NOMO-1 treated with dmso at 0.1 percent for 144 hours (cell line): ENCODE data around the gene CSDE1.
A peak's percentile ranks its signal among the peaks of the same experiment; 100 is the strongest.
"Not testable (repeated sequence)": the region's sequence is repeated elsewhere in the genome, so short reads cannot be mapped to it uniquely, and the experiment has no call there.

Experiments used
- DNase-seq: peaks from one replicate; lab custom pipeline; 2025; ENCODE audit not compliant: unreplicated experiment; lab: John Stamatoyannopoulos, UW

Gene CSDE1

DNA sequence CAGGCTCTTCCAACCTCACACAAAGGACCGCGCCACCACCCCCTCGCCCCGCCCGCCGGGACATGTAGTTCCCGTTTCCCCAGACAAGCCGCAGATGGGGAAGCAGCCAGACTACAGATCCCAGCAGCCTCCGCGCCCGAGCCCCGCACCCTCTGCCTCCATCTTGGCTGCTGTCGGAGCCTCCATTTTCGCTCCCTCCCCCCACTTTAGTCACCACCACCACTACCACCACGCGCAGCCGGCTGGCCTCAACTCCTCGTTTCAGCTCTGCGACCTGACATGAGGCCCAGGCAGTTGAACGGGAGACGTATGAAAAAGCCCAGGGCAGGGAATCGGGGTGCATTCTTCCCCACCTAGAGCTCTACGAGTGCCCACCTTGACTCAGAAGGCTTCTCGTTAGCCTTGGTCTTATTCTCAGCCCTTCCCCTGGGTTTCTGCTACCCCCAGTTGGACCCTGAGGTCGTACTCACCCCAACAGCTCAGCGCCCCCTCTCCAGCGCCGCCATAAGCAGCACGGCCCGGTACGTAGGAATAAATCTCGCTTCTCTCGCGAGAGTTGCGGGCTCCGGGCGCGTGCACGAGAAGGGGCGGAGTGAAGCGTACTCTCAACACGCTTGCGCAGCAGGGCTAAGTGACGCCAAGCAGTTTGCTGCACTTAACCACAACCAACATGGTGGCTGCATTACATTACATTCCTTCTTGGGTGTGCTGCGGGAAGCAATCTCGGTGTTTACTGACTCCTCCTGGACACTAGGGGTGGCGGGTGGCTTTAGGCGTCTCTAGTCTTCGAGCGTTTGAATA, at the start of gene CSDE1:
TSS of gene CSDE1 (minus strand) at position 530 of the 801 bp plus-strand sequence. CDS start 18,094 bp downstream, outside the sequence.
- DNase-seq: peak; percentile 97

DNA sequence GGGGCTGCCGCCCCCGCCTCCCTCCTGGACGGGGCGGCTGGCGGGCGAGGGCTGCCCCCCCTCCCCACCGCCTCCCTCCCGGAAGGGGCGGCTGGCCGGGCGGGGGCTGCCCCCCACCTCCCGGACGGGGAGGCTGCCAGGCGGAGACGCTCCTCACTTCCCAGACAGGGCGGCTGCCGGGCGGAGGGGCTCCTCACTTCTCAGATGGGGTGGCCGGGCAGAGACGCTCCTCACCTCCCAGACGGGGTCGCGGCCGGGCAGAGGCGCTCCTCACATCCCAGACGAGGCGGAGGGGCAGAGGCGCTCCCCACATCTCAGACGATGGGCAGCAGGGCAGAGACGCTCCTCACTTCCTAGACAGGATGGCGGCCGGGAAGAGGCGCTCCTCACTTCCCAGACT, 46.7 kb upstream of the CSDE1 start:
- DNase-seq: not testable (repeated sequence)

DNA sequence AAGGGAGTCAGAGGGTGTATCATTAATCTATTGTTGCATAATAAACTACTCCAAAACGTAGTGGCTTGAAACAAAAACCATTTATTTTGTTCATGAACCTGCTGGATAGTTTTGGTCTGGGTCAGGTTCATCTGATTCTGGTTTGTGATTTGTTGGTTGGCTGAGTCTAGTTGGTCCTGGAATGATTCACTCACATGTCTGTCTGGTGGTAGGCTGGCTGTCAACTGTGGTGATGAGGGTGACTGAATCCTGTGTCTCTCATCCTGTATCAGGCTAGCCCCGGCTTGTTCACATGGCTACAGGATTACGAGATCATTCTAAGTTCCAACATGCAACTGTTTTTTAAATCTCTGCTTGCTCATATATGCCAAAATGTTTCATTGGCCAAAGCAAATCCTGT, 45.2 kb upstream of the CSDE1 start:
- DNase-seq: no peak

DNA sequence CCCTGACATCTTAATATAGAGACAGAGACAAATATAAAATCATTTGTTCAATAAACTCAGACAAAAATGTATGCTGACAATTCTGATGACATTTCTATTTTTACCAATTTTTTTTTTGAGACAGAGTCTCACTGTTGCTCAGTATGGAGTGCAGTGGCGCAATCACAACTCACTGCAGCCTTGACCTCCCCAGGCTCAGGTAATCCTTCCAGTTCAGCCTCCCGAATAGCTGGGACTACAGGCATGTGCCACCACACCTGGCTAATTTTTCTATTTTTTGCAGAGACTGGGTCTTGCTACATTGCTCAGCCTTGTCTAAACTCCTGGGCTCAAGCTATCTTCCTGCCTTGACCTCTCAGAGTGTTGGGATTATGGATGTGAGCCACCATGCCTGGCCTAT, 36.3 kb upstream of the CSDE1 start:
- DNase-seq: no peak

DNA sequence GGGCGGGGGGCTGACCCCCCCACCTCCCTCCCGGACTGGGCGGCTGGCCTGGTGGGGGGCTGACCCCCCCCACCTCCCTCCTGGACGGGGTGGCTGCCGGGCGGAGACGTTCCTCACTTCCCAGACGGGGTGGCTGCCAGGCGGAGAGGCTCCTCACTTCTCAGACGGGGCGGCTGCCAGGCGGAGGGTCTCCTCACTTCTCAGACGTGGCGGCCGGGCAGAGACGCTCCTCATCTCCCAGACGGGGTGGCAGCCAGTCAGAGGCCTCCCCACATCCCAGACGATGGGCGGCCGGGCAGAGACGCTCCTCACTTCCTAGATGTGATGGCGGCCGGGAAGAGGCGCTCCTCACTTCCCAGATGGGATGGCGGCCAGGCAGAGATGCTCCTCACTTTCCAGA, 32.8 kb upstream of the CSDE1 start:
- DNase-seq: not testable (repeated sequence)

DNA sequence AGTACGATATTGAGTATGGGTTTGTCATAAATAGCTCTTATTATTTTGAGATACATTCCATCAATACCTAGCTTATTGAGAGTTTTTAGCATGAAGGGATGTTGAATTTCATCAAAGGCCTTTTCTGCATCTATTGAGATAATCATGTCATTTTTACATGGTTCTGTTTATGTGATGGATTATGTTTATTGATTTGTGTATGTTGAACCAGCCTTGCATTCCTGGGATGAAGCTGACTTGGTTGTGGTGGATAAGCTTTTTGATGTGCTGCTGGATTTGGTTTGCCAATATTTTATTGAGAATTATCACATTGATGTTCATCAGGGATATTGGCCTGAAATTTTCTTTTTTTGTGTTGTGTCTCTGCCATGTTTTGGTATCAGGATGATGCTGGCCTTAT, 28.7 kb upstream of the CSDE1 start:
- DNase-seq: not testable (repeated sequence)

DNA sequence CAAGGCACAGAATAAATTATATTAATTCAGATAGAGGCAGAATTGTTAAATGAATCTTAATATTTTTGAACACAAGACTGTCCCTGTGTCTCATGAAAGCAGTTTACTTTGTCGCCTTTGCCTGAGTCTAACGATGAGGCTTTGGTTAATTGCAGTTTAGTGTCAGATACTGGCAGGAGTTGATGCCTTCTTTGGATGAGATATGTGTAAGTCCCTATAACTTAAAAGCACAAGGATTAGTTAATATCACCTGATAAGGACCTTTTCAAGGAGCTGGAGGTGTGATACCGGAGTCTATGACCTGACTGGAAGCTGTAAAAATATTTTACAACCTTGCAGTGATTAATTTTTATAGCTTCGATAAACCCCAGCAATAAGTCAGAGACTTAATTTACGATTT, 24.7 kb upstream of the CSDE1 start:
- no peak for DNase-seq

DNA sequence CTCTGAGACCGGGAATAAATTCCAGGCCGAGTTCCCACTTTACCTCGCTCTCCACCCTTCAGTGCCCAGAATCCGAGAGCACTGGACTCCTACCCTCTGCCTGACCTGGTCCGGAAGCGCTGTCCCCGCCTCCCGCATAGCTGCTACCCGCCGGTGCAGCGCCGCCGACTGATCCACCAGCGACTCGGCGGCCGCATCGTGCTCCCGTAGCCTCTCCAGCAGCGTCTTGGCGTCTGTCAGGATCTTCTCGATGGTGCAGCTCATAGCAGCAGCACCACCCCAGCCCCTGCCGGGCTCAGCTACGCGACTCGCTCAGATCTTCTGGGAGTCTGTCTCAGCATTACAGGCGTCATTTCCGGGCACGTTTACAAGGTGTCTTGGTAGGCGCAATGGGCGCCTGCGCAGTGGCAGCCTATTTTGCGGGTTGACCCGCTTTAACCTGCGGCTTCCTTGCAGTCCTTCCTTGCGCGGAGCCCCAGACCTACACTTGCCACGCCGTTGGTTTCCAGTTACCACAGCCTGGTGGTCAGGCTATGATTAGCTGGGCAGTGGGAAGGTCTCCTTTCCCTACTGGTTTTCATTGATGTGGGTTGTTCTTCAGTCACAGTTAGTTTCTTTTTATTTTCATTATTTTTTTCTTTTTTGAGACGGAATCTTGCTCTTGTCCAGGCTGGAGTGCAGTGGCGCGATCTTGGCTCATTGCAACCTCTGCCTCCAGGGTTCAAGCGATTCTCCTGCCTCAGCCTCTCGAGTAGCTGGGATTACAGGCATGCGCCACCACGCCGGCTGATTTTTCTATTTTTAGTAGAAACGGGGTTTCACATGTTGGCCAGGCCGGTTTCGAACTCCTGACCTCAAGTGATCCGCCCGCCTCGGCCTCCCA, 22.8 kb upstream of the CSDE1 start, which contains the start of gene SIKE1:
TSS of gene SIKE1 (minus strand) at position 342 of the 883 bp plus-strand sequence. CDS start at position 264, 78 bp downstream.
- DNase-seq: peak; percentile 85

DNA sequence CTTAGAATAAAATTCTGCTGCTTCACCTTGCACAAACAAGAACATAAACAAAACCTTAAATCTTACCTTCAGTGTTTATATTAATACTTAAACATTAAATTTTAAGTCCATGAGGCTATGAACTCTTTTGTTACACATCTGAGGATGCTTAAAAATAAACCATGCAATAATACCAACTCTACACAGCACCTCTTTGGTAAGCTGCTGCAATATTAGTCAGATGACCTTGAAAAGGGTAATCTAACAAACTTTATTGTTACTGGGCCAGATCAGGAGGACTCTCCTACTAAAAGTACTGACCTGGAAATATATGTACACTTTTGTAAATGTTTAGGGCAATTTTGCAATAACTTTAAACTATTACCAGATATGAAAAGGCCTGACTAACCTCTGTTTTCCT, 21.9 kb upstream of the CSDE1 start:
- DNase-seq: no peak

DNA sequence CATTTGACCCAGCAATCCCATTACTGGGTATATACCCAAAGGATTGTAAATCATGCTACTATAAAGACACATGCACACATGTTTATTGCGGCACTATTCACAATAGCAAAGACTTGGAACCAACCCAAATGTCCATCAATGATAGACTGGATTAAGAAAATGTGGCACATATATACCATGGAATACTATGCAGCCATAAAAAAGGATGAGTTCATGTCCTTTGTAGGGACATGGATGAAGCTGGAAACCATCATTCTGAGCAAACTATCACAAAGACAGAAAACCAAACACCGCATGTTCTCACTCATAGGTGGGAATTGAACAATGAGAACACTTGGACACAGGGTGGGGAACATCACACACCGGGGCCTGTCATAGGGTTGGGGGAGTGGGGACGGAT, 18.9 kb upstream of the CSDE1 start:
- DNase-seq: not testable (repeated sequence)

DNA sequence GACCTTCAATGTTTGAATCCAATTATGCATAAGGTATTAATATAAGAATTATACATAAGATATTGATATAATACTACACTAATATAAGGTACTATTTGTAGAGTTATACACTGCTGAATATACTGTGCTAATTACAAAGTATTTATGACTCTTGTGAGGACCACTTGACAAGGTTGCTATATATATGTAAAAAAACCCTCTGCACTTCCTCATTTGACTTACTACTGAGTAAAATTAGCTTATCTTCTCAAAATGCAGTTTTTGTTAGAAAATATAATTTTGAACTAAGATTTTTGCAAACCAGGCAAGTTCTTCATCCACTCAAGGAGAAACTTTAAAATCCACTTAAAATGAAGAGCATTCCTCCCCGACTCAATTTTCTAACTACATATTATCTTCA, 14.2 kb upstream of the CSDE1 start:
- no peak for DNase-seq

DNA sequence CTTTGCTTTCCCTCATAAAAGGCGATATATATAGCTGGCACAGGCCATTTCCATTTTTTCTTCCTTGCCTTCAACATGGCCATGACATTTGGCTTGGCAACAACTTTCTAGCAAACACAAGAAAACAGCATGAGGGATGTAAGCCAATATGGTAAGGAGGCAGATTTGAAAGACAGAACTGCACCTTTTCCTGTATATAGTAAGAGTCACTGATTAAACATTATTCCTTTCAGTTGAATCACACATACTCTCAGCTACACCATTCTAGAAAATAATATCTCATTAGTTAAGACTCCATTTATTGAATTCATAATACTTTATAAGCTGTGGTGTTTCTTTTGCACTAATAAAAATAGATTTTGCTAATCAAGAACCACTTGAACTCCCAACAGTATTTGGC, 13.2 kb upstream of the CSDE1 start:
- no peak for DNase-seq

DNA sequence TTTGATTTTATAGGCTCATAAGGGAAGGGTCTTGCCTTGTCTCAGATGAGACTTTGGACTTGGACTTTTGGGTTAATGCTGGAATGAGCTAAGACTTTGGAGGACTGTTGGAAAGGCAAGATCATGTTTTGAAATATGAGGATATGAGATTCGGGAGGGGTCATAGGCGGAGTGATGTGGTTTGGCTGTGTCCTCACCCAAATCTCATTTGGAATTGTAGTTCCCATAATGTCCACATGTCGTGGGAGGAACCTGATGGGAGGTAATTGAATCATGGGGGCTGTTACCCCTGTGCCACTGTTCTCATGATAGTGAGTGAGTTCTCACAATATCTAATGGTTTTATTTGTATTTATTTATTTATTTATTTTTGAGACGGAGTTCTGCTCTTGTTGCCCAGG, 6.9 kb upstream of the CSDE1 start:
- no peak for DNase-seq

DNA sequence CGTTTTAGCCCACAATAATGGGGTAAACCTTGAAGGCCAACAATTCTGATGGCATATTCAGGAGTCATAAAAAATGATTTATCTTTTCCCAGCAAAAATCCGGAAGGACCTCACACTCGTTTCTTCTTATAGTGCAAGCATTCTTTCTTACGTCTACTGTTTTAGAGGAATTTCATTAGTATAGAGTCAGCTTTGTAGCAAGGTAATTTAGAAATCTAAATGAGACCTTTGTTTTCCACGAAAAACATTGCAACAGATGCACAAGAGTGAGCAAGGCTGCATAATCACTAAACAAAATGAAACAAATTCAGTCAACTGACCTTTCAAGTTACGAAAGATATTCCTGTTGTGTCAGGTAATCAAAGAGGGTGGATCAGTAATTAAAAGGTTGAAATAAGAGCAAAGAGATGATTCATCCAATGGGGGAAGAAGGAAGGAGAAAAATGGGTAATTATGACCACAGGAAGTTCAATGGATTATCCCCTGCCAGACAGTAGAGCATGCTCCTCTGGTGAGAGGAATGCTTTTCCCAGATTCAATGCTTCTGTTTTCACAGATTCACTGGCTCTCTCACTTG, 560 bp upstream of the CSDE1 start:
- DNase-seq: no peak

DNA sequence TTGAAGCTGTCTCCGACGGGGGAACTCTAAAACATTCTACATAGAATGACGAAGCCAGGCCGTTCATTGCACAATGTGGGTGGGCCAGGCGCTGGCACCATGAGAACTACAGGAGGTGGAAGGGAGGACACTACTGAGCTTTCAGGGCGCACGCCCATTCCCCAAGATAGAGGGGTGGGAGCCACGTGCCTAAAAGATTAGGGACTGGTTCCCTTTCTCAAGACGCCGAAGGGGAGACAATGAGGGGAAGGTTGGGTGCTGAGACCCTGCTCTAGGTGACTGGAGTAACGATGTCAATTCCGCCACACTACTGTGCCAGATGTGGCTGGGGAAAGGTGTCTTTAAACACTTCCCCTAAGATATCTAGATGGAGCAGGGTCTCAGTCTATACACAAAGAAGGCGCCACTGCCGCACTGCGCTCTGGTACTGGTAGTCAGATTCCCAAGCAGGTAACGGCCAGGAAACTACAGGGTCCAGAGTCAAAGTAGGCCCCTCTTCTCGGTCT, 782 bp downstream of the CSDE1 start:
- peak; percentile 59 for DNase-seq

DNA sequence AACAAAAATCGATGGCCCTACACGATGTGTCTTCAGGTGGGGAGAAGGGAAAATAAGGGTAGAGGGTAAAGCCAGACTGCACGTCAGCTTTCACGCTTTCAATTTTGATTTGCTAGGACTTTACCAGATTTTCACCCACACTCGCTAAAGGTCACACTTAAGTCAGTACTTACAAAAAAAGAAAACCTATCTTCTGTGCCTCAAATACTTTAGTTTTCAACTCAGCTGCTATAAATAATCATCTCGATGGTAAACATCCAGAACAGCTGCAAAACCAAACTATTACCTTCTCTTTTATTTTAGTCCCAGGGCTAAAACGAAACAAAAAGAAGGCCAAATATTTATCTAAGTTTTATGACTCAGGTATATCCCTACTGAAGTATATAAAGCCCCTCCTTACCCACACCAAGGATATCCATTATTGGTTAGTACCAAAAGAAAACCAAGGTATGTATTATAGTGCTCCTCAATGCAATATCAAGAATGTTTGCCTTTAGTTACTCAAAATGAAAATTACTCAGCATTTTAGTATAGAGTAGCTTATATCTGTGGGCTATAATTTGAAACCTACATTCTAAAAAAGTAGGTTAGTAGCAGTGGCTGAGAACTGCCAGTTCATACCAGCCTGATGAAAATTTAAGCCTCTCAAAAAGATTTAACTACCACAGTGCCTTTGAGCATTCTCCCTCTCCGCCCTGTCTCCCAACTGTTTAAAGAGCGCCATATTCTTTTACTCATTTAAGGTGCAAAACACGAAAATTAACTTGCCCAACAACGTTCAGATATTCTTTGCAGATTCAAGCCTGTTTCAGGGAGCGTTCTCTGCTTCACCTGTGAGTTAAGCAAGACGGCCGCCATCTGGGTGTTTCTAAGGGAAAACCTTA, 1.5 kb downstream of the CSDE1 start:
- no peak for DNase-seq

DNA sequence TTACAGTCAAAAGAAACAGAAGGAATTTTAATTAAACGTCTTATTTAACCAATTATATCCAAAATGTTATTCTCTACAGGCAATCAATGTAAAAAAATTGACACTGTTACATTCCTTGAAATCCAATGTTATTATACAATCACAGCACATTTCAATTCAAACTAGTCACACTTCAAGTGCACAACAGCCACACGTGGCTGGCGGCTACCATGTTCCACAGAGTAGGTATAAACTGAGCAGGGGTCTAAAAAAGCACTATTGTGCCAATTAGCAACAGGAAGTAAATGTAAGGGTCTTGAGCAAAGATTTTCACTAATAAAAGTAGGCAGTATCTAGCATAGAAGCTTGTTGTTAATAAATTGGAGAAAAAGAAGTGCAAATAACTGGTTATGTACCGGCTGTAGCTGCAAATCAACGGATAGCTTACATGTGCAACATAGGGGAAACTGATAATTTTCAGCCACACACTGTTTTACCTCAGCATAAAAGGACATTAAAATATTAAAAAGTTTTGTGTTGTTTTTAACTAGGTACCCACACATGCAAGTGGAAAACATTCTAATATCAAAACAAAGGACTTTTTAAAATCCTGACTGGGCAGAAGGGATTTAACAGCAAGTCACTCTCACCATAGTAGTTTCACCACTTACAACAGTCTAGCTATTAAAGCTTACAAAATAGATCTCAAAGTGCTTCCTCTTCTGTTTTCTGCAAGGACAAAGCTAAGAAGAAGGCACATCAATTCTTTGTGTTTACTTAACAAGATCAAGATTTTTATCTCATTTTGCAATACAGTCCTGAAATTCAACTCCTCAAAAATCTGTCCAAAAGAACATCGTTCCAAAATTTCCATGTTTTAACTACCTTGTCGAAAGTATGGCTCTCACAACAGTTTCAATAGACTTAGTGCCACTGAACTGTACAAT, 2.5 kb downstream of the CSDE1 start:
- DNase-seq: peak; percentile 68

DNA sequence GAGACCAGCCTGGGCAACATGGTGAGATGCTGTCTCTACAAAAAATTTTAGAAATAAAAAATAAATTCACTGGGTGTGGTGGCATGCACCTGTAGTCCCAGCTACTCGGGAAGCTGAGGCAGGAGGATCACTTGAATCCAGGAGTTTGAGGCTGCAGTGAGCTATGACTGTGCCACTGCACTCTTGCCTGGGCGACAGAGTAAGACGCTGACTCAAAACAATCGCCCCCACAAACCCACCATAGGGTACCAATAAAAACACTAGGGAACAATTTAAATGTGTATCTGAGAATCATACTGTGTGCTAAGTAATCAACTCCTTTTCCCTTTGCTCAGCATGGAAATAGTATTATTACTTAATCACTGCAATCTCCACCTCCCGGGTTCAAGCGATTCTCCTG, 4.1 kb downstream of the CSDE1 start:
- not testable (repeated sequence) for DNase-seq

DNA sequence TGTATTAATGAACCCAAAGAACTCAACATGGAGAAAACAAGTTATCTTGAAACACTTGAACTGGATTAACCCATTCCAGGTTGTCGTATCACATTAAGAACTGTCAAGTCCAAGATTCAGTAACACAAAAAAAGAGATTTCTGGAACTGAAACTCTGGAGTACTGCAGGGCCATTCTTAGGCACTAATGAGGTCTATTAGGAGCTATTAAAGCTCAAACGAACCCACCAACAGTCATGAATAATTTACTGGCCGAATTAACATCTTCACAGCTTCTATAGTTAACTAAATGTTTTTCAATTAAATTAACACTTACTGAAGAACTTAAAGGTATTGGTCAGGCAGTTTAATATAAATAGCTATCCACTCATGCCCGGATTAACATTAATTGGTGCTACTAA, 4.6 kb downstream of the CSDE1 start:
- DNase-seq: no peak
